ENCODE data around the gene IFNA14.
"Not testable (repeated sequence)": the region's sequence is repeated elsewhere in the genome, so short reads cannot be mapped to it uniquely, and the experiment has no call there.

The IFNA14 gene

DNA sequence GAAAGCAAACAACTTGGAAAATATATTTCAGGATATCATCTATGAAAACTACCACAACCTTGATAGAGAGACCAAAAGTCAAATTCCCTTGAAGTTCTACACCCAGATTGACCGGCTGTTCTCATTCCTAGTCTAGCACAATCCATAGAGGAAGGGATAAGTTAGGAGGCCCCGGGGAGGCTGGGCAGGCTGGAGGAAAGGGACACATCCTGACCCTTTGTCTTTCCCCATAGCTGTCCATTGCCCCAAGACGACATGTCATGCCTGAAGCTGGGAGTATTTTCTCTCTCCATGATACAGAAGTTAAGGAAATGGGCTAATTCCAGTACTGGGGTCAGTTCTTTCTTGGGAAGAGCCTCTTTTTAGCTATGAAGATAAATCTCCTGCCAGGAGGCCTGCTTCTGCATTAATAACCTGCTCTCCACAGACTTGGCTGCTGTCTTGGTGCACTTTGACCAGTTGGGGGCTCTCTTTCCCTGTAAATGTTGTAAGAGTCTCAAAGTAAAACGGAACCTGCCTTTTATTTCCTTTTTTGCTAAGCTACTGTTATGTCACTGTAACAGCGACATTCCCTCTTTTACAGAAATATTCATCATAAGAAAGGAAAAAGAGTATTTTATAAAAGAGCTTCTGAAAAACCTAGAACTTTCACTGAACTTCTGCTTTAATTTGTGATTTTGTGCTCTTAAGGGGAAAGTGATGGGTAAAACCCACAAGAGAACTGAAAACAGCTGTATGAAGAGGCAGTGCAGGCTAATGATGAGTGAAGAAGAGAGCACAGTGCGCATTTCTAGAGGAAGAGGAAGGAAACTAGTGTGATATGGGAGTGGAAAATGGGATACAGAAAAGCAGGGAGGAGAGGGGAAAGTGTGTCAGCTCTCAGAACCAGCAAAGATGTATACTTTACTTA lies 44.7 kb downstream of the IFNA14 start:
- H3K4me1 ChIP-seq (ENCODE audit: control insufficient read depth, insufficient read depth, low read length); H3K4me3 ChIP-seq (ENCODE audit: low read depth, low read length); H3K9me3 ChIP-seq (ENCODE audit: control insufficient read depth, insufficient read depth, low read depth, low read length); H3K27ac ChIP-seq (ENCODE audit: extremely low read depth, low read depth, low read length); H3K36me3 ChIP-seq (ENCODE audit: control insufficient read depth in 2 of 2, insufficient read depth in 1 of 2, low read length in 2 of 2): not testable (repeated sequence)
- CTCF ChIA-PET: interaction anchor here (0.6 to 3.7 kb wide), 40 partner anchors 9 to 1316 kb away, joined by 3 to 24 read pairs (median 4); partner anchors contain the start of gene IFNW1
- peak; percentile 42; the same call in 1 of the 2 replicates for TF ChIP-seq PRDM1 (tag by site-specific recombination; IDR thresholded peaks at IDR 0.05)
- 0 out of 2 replicates have a peak, but pooled peaks have one; percentile 28 for TF ChIP-seq ZNF660 (tag by site-specific recombination; IDR thresholded peaks at IDR 0.05)
- TF ChIP-seq ZNF654 (tag by site-specific recombination; IDR thresholded peaks at IDR 0.05; ENCODE audit: low read depth): peak; percentile 78
- POLR2A ChIA-PET: interaction anchor here (0.6 kb wide), 1 partner anchor 18 kb away, joined by 3 read pairs; no protein-coding TSS in a partner anchor

All from HEK293 (cell line).